ENCODE results near the gene ZSCAN12. TPM values are rescaled to one million over a fixed set of nuclear protein-coding genes. Genes with fewer than 3 reads are reported as not detected.
A peak's percentile ranks its signal among the peaks of the same experiment; 100 is the strongest.
"Not testable (repeated sequence)": the region's sequence is repeated elsewhere in the genome, so short reads cannot be mapped to it uniquely, and the experiment has no call there.

The ZSCAN12 gene
- total RNA-seq = 12.8 and 13.0 TPM in 2 replicates

DNA sequence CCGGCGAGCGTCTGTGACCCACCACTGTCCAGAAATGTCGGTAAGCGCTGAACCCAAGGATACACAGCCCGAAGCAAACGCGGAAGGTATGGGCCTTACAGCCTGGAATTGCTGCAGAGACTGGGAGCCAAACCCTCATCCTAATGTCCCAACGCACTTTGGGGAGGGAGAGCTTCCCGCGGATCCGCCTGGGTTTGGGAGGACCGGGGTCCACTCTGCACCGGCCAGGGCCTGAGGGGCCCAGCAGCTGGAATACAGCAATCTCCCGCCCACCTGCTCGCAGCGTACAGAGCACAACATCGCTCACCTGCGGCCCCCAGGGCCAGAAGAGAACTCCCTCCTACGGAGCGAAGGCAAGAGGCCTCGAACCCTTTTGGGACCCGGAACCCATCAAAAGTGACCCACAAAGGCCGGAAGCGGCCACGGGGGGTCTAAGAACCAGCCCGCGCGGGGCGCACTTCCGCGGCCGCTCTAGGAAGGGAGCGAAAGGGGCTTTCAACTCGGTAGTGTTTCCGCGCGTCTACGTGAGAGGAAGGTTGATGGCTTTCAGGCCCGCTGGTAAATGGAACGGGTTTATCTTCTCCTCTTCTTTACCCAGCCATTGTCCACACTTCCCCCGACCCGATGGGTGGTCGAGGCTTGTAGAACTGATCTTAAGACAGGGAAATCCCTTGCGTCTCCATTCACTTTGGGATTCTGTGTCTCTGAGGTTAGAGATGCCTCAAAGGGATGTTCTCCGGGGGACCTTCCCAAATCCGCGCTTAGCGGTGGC is at the start of gene ZSCAN12:
TSS of gene ZSCAN12 (minus strand) at position 398 of the 772 bp plus-strand sequence. CDS start 1,342 bp downstream, outside the sequence.
- Mint-ChIP-seq H3K36me3 (ENCODE audit: low read depth) (peaks cover 37% of the 10 kb centered on the region), H3K9me3 (peaks cover 3% of the 10 kb centered on the region), H3K27ac (peak within 1 kb of the TSS; percentile 95), H3K4me3 (peak within 1 kb of the TSS; percentile 97), H3K27me3 (peaks cover 34% of the 10 kb centered on the region), H3K4me1 (peaks cover 42% of the 10 kb centered on the region)
- ATAC-seq (ENCODE audit: low read depth) (peak; percentile 89), DNase-seq (peak; percentile 79)
- TF ChIP-seq, protein P1, sequence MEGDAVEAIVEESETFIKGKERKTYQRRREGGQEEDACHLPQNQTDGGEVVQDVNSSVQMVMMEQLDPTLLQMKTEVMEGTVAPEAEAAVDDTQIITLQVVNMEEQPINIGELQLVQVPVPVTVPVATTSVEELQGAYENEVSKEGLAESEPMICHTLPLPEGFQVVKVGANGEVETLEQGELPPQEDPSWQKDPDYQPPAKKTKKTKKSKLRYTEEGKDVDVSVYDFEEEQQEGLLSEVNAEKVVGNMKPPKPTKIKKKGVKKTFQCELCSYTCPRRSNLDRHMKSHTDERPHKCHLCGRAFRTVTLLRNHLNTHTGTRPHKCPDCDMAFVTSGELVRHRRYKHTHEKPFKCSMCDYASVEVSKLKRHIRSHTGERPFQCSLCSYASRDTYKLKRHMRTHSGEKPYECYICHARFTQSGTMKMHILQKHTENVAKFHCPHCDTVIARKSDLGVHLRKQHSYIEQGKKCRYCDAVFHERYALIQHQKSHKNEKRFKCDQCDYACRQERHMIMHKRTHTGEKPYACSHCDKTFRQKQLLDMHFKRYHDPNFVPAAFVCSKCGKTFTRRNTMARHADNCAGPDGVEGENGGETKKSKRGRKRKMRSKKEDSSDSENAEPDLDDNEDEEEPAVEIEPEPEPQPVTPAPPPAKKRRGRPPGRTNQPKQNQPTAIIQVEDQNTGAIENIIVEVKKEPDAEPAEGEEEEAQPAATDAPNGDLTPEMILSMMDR (IDR thresholded peaks at IDR 0.05) = no peak
- intact Hi-C loops (cut with micrococcal nuclease) = loop anchor here (1.0 to 5.0 kb wide), 13 partner anchors 16 to 1011 kb away; partner anchors contain the start of genes ZKSCAN4, ZKSCAN8, ZNF184 and ZNF391
- POLR2A ChIA-PET = interaction anchor here (0.7 to 4.4 kb wide), 12 partner anchors 10 to 561 kb away, joined by 3 to 37 read pairs (median 6); partner anchors contain the start of genes ZKSCAN4, ZKSCAN8, ZSCAN23 and ZSCAN26
- CTCF ChIA-PET = interaction anchor here (1.1 to 3.3 kb wide), 2 partner anchors 14 to 16 kb away, joined by 3 to 11 read pairs; no protein-coding TSS in a partner anchor

DNA sequence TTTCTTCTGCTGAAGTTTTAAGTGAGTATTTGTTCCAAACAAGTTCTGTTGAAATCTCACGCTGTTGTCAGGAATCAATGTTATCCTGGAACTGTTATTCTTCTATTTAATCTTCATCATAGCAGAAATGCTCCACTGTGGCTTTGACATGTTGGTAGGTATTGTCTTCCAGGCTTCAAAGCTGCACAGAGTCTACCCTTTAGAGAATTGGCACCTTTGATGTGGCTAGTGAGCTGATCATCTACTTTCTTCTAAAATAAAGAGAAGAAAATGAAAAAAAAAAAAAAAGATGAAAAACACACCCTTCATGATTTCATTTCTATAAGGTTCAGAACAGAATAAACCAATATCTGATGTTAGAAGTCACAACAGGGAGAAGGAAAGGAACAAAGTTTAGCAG is 49.5 kb upstream of the ZSCAN12 start:
- Mint-ChIP-seq H3K36me3 (ENCODE audit: low read depth) (no peaks in the 10 kb centered on the region), H3K27ac (no peak overlapping the region), H3K4me1 (peaks cover 7% of the 10 kb centered on the region), H3K27me3 (peaks cover 46% of the 10 kb centered on the region), H3K9me3 (peaks cover 15% of the 10 kb centered on the region), H3K4me3 (no peak overlapping the region)
- POLR2A ChIA-PET = no interaction called here
- DNase-seq = no peak
- intact Hi-C loops (cut with micrococcal nuclease) = no loop called here
- TF ChIP-seq, protein P1 (IDR thresholded peaks at IDR 0.05) = no peak
- CTCF ChIA-PET = no interaction called here
- no peak for ATAC-seq (ENCODE audit: low read depth)

DNA sequence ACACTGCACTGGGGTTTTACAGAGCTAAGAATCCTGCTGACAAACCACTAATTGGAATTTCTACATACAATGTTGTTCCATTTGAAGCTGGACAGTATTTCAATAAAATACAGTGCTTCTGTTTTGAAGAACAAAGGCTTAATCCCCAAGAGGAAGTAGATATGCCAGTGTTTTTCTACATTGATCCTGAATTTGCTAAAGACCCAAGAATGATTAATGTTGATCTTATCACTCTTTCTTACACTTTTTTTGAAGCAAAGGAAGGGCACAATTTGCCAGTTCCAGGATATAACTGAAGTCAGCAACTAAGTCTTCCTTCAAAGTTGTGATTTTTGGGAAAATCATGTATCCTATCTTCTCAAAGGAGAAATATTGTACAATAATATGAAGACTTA is 48.0 kb upstream of the ZSCAN12 start:
- POLR2A ChIA-PET; DNase-seq; CTCF ChIA-PET; ATAC-seq (ENCODE audit: low read depth); intact Hi-C loops (cut with micrococcal nuclease); H3K4me3 Mint-ChIP-seq; H3K27ac Mint-ChIP-seq; H3K36me3 Mint-ChIP-seq (ENCODE audit: low read depth): not testable (repeated sequence)
- Mint-ChIP-seq H3K9me3 (peaks cover 20% of the 10 kb centered on the region), H3K4me1 (peaks cover 14% of the 10 kb centered on the region), H3K27me3 (peaks cover 52% of the 10 kb centered on the region)

DNA sequence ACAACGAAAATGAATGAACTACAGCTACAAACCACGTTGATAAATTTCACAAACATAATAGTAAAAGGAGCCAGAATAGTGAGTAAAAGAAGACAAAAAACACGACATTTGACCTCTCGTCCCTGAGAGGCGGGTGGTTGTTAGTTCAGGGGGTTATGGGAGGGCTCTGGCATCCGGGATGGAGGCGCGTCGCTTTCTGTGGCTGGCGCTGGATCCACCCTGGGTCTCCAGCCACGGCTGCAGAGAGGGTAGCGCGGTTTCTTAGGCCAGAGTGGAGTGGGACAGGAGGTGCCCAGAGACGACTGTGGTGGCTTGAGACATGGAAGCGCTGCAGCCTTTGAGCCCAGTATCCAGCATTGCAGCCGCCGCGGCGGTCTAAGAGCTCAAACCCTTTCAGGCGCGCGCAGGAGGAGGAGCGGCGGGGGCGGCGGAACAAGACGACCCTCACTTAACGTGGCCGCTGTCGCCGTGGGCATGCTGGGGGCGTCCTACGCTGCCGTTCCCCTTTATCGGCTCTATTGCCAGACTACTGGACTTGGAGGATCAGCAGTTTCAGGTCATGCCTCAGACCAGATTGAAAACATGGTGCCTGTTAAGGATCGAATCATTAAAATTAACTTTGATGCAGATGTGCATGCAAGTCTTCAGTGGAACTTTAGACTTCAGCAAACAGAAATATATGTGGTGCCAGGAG is 47.4 kb upstream of the ZSCAN12 start:
- TF ChIP-seq, protein P1 (IDR thresholded peaks at IDR 0.05) = no peak
- H3K27ac Mint-ChIP-seq = no peak overlapping the region
- intact Hi-C loops (cut with micrococcal nuclease) = no loop called here
- peaks cover 54% of the 10 kb centered on the region for H3K27me3 Mint-ChIP-seq
- peak overlapping the region; percentile 21 for H3K4me3 Mint-ChIP-seq
- no peaks in the 10 kb centered on the region for H3K36me3 Mint-ChIP-seq (ENCODE audit: low read depth)
- CTCF ChIA-PET = no interaction called here
- DNase-seq (no peak), ATAC-seq (ENCODE audit: low read depth) (no peak)
- POLR2A ChIA-PET = no interaction called here
- peaks cover 14% of the 10 kb centered on the region for H3K4me1 Mint-ChIP-seq
- peaks cover 20% of the 10 kb centered on the region for H3K9me3 Mint-ChIP-seq

DNA sequence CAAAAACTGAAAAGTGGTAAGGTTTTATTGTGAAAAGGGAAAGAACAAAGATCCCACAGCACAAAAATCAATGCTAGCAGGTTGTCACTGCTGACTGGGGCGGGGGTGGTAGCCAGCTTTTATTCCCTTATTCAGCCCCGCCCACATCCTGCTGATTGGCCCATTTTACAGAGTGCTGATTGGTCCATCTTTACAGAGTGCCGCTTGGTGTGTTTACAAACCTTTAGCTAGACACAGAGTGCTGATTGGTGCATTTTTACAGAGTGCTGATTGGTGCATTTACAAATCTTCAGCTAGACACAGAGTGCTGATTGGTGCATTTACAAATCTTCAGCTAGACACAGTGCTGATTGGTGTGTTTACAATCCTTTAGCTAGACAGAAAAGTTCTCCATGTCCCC is 45.2 kb upstream of the ZSCAN12 start:
- H3K27ac Mint-ChIP-seq; H3K36me3 Mint-ChIP-seq (ENCODE audit: low read depth); CTCF ChIA-PET; POLR2A ChIA-PET; ATAC-seq (ENCODE audit: low read depth); DNase-seq; H3K4me3 Mint-ChIP-seq; intact Hi-C loops (cut with micrococcal nuclease): not testable (repeated sequence)
- H3K4me1 Mint-ChIP-seq = peaks cover 14% of the 10 kb centered on the region
- peaks cover 17% of the 10 kb centered on the region for H3K9me3 Mint-ChIP-seq
- H3K27me3 Mint-ChIP-seq = peaks cover 47% of the 10 kb centered on the region
